NCI-H1105 treated with DMSO at 0.1 percent for 48 hours (cell line): ENCODE results near the gene TMPRSS12.
"Not testable (repeated sequence)": the region's sequence is repeated elsewhere in the genome, so short reads cannot be mapped to it uniquely, and the experiment has no call there.

Experiments used
- DNase-seq: peaks from one replicate; lab custom pipeline; 2025; lab: John Stamatoyannopoulos, UW

TMPRSS12 gene

DNA sequence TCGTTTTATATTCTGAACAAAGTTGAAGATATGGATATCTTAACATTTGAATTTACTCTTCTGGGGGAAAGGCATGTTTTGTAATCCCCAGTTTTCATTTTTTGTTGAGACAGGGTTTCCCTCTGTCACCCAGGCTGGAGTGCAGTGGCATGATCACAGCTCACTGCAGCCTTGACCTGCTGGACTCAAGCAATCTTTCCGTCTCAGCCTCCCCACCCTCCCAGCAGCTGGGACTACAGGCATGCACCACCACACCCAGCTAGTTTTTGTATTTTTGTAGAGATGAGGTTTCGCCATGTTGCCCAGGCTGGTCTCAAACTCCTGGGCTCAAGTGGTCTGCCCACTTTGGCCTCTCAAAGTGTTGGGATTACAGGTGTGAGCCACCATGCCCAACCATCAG is 84.2 kb downstream of the TMPRSS12 start:
- DNase-seq, result not testable (repeated sequence)

DNA sequence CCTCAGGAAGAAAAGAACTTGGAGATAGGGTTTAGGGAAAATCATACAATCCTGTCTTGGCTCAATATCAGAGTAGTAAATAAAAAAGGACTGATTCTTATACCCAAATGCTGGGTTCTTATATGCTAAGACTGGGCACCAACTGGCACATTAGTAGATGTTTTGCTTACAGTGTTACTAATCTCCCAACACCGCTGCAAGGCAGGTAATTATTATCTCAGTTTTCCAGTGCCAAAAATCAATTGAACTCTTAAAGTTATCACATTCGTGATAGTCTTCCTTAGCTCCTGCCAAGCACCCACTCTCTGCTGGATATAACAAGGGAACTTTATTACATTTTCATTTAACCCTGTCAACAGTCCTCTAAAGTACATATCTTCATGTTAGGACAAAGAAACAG is 84.6 kb downstream of the TMPRSS12 start:
- no peak for DNase-seq

DNA sequence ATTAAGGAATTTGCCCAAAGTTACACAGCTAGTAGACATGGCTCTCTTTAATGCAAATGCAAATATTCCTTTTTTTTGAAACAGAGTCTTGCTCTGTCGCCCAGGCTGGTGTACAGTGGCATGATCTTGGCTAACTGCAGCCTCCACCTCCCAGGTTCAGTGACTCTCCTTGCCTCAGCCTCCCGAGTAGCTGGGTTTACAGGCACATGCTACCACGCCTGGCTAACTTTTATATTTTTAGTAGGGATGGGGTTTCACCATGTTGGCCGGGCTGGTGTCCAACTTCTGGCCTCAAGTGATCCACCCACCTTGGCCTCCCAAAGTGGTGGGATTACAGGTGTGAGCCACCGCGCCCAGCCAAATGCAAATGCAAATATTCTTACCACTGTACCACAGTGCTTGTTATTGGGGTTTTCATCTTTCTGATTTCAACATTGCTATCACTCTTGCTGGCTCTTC is 85.1 kb downstream of the TMPRSS12 start:
- no peak for DNase-seq

DNA sequence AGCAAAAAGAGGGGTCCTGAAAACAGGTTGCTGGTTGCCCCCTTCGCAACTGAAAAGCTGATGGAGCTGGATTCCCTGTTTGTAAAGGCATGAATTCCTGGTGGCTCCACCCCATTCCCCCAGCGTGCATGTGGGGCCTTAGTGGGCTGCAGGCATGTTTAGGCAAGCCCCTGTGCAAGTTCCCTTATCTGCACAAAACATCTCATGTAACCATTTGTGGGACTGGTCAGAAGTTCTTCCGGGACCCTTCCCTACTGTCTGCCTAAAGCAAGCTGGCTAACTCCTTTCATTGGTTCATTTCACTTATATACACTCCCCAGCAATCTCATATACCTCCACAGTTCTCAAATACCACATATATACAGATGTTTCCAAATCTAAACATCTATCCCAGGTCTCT is 85.7 kb downstream of the TMPRSS12 start:
- DNase-seq, result no peak

DNA sequence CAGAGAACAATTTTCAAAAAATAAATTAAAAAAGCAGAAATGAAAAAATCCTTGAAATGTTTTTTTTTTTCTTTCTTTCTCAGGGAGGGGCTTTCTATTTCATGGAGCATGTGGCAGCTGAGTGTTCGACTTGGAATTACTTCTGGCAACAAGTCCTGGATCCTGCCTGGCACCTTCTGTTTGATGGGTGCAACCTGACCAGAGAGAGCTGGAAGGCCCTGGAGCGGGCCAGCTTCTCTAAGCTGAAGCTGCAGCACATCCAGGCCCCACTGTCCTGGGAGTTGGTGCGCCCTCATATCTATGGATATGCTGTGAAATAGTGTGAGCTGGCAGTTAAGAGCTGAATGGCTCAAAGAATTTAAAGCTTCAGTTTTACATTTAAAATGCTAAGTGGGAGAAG is 87.1 kb downstream of the TMPRSS12 start:
- no peak for DNase-seq

DNA sequence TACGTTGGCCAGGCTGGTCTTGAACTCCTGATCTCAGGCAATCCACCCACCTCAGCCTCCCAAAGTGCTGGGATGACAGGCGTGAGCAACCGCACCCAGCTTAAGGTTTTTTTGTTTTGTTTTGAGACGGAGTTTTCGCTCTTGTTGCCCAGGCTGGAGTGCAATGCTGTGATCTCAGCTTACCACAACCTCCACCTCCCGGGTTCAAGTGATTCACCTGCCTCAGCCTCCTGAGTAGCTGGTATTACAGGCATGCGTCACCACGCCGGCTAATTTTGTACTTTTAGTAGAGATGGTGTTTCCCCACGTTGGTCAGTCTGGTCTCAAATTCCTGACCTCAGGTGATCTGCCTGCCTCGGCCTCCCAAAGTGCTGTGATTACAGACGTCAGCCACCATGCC is 87.8 kb downstream of the TMPRSS12 start:
- DNase-seq, result not testable (repeated sequence)

GRCh38 chr12:50932787-50933280 is 90.1 kb downstream of the TMPRSS12 start:
- no peak for DNase-seq

DNA sequence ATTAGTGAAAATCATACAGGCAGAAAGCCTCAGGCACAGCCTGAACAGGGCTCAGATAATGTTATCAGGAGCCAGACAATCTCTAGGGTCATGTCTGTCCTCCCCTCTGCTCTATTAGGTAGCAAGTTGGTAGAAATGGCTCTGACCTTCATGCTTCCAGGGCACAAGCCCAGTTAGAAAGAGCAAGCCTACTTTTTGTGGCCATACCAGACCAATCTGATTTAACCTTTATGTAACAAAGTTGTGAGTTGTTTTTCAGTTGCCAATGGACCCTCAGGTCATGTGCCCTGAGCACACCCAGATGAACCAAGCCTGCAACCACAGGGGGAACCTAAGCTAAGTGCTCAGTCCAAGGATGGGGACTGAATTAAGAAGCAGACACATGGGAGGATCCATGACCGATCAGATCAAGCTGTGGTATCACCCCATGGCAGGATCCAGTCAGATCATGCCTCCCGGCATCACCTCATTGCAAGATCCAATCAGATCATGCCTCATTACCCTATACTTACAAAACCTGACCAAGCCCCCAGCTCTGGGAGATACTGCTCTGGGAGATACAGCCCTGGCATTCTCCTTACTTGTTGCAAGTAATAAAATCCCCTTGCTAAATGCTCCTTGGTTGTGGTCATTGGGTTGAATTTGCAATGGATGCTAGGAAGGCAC is 90.9 kb downstream of the TMPRSS12 start:
- no peak for DNase-seq

DNA sequence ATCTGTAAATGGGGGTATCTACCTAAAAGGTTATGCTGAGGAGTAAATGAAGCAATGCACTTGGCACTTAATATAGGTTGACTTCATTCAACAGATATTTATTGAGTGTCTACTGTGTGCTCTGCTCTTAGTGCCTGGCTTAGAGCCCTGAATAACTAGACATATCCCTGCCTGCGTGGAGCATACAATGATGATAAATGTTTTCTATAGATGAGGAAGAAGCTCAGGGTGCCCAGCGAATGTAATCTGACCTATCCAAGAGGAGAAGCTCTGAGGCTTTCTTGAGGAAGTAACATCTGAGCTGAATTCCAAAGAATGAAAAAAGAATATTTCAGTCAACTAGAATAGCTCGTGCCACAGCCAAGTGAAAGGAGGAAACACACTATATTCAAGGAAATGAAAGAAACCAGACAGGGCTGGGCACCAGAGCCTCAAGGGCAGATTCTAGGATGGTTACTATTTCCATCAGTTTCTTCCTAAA is 91.7 kb downstream of the TMPRSS12 start:
- DNase-seq, result no peak

GRCh38 chr12:50934981-50935807 is 92.5 kb downstream of the TMPRSS12 start:
- DNase-seq, result no peak

DNA sequence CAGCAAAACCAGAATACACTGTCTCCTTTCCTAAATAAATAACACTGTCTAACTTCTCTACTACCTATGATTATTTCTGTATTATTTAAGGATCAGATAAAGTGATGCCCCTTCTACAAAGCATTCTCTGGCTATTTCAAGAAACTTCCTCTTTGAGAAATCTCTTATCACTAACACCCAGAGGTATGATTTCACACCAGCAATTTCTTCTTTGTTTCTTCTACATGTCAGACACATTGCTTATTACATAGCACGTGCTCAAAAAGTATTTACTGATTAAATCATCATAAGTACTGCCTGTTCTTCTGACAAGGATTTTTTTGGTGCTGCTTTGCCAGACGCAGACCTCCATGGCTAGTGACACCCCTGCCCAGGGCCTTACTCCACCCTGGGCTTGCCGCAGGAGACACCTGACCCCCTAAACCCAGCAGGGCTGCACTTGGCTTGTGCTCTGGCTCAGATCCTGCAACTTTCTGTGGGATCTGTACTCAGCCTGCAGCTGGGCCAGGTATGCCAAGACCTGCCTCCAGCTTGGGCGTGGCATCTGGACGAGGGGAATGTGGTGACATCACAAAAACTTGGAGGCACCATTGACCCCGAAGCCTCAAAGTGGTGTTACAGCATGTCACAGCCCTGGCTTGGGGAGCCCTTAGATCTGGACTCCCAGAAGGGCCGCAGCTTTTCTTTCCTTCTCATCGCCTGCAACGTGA is 94.2 kb downstream of the TMPRSS12 start:
- no peak for DNase-seq
